AG09309 (cell line): ENCODE data around the gene SPO11.

Experiments
- DNase-seq: peaks from one replicate; pipeline ENCODE4 v3.0.0-alpha.2; 2010; ENCODE audit warnings: low read depth
- H3K4me3 ChIP-seq: 2 replicates; pipeline ENCODE4 v1.5.1; 2011; ENCODE audit warnings: mild to moderate bottlenecking, low read depth, low read length, moderate library complexity; ENCODE audit not compliant: control insufficient read depth
- TF ChIP-seq, protein P1 (sequence below): IDR thresholded peaks from 2 replicates; pipeline ENCODE4 v1.5.1; 2011; ENCODE audit warnings: mild to moderate bottlenecking, low read depth, low read length, inconsistent platforms; ENCODE audit not compliant: insufficient read depth, control insufficient read depth; ENCODE audit errors: missing control alignments

The SPO11 gene

DNA sequence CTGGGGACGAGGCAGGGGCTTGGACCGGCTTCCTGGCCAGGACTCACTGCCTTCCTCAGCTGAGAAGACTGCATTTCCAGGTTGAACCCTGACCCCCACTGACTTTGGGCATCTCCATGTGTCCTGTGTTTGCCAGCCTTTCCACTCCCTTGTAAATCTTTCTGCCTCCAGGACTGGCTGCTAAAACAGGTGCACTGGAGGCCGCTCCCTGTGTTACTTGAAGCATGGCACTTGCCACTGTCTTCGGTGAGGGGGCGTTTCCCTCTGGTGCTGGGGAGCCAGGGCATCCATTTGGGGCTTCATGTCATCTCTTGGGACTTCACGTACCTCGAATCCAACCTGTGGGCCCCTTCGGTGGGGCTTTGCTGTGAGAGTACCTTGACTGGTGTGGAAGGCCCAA is 54.9 kb downstream of the SPO11 start:
- TF ChIP-seq, protein P1, sequence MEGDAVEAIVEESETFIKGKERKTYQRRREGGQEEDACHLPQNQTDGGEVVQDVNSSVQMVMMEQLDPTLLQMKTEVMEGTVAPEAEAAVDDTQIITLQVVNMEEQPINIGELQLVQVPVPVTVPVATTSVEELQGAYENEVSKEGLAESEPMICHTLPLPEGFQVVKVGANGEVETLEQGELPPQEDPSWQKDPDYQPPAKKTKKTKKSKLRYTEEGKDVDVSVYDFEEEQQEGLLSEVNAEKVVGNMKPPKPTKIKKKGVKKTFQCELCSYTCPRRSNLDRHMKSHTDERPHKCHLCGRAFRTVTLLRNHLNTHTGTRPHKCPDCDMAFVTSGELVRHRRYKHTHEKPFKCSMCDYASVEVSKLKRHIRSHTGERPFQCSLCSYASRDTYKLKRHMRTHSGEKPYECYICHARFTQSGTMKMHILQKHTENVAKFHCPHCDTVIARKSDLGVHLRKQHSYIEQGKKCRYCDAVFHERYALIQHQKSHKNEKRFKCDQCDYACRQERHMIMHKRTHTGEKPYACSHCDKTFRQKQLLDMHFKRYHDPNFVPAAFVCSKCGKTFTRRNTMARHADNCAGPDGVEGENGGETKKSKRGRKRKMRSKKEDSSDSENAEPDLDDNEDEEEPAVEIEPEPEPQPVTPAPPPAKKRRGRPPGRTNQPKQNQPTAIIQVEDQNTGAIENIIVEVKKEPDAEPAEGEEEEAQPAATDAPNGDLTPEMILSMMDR, result no peak
- no peak overlapping the region for H3K4me3 ChIP-seq
- no peak for DNase-seq

DNA sequence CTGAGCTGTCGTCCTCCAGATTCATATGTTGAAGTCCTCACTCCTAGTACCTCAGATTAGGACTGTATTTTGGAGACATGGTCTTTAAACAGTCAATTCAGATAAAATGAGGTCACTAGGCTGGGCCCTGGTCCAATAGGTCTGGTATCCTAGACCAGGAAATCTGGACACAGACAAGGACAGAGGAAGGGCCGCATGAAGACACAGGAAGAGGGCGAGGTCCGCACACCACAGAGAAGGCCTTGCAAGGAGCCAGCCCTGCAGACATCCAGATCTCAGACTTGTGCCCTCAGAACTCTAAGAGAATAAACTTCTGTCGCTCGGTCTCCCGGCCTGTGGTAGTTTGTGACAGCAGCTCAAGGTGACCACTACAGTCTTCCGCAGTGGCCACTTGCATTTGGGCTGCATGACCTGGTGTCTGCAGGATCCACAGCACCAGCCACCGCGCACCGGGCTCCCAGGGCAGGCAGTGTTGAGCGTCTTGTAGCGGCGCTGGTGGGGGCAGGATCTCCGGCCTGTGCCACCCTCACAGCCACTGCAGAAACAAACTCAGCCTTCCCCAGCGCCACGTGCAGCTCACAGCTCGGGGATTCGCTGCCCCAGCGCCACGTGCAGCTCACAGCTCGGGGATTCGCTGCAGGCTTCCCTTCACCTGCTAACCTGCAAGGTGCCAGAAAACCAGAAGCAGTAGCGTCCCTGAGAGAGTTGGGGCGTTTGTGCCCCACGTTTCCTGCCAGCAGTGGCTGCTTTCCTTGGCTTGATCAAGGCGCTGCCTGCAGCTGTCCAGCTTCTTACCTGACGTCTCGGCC is 55.6 kb downstream of the SPO11 start:
- no peak for DNase-seq

DNA sequence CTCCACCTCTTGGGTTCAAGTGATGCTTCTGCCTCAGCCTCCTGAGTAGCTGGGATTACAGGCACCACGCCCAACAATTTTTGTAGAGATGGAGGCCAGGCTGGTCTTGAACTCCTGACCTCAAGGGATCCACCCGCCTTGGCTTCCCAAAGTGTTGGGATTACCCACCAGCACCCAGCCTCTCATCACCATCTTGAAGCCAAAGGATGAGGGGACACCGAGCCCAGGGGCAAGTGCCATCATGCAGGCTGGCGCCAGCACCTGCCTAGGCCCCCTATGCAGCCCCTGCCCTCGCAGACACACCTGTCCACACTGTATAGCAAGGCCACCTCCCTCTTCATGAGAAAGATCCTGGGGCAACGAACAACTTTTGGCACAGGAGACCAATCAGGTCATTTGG is 56.3 kb downstream of the SPO11 start:
- TF ChIP-seq, protein P1, result no peak
- no peak for DNase-seq
- no peak overlapping the region for H3K4me3 ChIP-seq

More for the DNA sequence above, 55.6 kb downstream of the SPO11 start:
- no peak overlapping the region for H3K4me3 ChIP-seq
- TF ChIP-seq, protein P1, result no peak

DNA sequence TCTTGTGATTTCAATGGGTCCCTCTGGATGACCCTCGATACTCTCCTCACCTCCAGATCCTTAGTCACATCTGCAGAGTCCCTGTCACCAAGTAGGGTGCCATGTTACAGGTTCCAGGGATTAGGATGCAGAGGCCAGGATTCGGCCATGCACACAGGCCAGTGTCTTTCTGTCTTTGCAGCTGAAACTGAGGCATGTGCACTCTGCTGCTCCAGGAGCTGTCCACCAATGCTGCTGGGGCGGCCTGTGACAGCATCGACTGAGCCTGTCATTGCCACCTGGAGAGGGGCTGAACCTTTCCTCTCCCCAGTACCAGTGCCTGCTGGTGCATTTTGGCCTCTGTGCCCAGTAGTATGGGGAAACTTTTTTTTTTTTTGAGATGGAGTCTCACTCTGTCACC is 57.2 kb downstream of the SPO11 start:
- TF ChIP-seq, protein P1, result no peak
- no peak overlapping the region for H3K4me3 ChIP-seq
- no peak for DNase-seq

DNA sequence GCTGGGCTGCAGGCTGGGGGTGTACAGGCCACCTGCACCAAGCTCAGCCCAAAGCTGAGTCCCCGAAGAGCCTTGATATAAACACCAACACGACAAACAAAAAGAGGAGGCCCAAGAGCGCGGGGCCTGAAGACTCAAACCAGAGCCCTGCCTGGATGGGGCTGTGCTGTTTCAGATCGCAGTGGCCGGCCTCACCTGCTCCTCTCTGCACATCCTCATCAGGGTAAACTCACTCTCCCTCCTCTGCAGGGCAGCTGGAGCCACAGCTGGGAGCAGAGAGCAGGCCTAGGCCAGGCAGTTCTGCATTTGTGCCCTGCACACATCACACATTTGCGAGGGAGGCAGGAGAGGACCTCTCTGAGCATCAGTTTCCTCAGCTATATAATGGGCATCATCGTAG is 57.9 kb downstream of the SPO11 start:
- no peak overlapping the region for H3K4me3 ChIP-seq
- DNase-seq, result no peak
- TF ChIP-seq, protein P1, result no peak

DNA sequence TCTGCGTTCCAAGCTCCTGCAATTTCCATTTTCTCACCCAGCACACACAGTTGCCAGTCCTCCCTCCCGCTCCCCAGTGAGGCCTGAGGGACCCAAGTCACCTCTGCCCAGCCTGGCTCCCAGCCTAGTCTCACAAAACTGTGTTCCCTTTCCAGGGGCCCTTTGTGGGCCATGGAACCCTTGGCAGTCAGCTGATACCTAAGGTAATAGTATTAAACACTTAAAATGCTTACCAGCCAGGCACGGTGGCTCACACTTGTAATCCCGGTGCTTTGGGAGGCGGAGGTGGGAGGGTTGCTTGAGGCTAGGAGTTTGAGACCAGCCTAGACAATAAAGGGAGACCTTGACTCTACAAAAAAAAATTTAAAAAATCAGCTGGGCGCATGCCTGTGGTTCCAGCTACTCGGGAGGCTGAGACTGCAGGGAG is 58.4 kb downstream of the SPO11 start:
- TF ChIP-seq, protein P1, result no peak
- no peak for DNase-seq
- no peak overlapping the region for H3K4me3 ChIP-seq
